GM18505 (cell line): ENCODE results near the gene MORN1.

Experiments used
- ATAC-seq: cut with Tn5 transposase; IDR thresholded peaks from one replicate; pipeline ENCODE4 v1.9.1; 2021; ENCODE audit not compliant: unreplicated experiment
- POLR2A ChIP-seq: IDR thresholded peaks from 4 replicates; pipeline ENCODE4 v1.6.1; 2011; ENCODE audit warnings: borderline replicate concordance; ENCODE audit not compliant: insufficient read depth, insufficient read length; ENCODE audit errors: extremely low read depth

The MORN1 gene

DNA sequence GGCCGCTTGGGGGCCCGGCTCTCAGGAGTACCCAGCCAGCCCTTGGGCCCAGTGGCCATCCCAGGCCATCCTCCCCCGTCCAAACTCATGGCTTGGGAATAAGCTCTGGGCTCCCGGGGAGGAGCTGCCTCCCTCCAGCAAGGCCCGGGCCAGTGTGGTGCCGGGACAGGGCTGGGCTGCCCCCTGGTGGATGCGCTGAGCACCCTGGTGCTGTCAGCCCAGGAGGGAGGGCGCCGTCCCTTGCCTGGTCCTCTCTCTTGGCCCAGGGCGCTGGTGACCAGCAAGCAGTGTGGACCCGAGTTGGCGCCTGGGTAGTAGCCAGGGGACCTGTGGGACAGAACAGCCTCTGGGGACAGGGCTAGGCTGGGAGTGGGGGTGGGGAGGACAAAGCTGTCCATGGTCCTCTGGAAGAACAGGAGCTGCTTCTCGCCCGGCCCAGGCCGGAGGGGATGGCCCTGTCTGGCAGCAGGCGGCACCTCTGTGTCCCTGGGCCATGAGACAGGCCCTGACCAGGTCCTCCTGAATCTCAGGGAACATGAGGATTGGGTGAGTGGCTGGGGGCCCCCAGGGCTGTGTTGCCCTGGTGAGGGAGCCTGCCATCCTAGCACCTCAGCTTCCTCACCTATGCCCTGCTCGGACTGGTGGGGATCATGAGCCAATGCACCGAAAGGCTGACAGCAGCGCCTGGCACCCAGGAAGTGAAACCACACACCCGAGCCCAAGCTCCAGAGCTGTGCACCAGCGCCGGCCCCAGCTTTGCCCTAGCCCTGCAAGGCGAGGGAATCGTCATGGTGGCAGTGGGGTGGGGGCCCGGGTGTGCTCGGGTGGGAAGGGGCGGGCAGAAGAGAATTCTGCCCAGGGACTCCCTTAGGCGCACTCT is 9.4 kb downstream of the MORN1 start:
- ATAC-seq: peak; percentile 54

DNA sequence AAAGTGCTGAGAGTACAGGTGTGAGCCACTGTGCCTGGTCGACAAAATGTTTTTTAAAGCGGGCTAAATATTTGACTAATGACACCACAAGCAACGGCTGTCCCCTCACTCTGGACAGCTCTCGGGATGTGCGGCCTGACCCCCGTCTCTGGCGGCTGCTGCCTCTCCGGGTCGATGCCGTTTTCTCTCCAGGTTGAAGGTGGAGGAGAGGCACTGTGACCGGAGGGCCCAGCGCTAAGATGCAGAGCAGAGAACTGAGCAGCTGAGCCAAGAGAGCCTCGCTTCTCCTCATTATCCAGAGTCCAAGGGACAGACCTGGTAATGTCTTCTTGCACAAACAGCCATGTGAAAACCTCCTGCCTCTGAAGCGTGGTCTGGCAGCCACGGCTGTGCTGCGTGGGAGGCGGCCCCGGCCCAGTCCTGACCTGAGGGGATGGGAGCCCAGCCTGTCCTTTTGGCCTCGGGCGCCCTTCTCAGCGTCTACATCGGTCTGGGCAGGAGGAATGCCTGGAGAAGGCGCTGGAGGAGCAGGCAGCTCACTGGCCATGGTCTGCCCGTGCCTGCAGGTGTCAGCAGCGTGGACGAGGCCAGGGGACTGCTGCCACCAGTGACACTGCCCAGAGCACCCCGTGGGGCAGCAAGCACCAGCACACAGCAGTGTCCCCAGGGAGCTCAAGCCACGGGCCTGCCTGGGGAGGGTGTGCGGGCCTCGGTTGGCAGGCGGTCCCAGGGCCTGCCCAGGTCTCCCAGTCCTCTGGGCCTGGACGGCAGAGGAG is 10.3 kb downstream of the MORN1 start:
- TF ChIP-seq POLR2A: no peak
- no peak for ATAC-seq

More for the DNA sequence above, 9.4 kb downstream of the MORN1 start:
- no peak for TF ChIP-seq POLR2A

DNA sequence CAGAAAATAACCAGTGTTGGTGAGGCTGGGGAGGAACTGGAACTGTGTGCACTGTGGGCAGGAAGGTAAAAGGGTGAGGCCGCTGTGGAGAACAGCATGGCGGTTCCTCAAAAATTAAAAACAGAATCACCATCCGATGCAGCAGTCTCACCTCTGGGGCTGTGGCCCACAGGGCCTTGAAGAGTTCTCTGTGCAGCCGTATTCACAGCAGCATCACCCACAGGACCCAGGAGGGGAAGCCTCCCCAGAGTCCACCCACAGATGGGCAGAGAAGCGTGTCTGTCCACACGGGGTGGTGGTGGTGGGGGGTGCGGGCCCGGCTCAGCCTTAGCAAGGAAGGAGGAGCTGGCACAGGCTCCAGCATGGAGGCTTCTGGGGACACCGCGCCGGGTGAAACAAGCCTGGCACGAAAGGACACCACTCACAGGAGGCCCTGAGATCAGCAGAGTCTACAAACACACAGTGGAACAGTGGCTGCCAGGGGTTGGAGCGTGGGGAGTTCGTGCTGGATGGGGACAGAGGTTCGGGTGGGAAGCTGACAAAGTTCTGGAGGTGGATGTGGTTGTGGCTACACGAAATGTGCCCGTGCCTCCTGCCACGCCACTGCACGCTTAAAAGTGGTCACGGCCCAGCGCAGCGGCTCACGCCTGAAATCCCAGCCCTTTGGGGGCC is 11.5 kb downstream of the MORN1 start:
- no peak for TF ChIP-seq POLR2A
- ATAC-seq: no peak

DNA sequence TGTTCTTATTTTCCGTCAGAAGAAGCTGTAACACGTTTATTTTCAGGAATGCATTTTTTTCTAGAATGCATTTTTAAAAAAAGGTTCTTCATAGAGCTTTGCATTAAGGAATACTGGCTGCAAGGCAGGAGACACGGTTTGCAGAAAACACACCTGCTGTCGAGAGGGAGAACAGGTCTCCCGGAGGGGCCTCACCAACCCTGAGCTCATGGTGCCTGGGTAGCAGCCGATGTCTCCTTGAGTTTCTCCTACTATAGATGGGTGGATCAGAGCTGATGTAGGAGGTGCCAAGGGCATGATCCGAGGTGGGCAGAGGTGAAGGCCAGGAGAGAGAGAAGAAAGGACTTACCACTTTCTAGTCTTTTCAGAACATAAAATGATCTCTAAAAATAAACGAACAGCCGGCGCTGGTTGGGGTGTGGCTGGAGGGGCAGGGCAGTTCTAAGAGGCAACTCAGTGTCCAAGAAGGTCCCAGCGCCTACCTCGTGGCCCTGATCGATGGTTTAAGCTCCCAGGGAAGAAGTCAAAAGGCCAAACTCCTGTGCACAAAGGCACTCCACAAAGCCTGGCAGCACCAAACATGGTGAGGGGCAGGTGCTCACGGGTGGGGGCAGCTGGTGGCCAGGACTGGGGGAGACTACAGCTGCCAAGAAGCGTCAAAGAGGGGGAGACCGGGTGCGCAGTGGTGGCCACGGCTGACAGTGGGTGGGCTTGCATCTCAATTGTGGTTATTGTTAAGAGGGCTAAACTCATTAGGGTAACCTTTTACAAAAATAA is 12.2 kb downstream of the MORN1 start:
- TF ChIP-seq POLR2A: no peak
- no peak for ATAC-seq

DNA sequence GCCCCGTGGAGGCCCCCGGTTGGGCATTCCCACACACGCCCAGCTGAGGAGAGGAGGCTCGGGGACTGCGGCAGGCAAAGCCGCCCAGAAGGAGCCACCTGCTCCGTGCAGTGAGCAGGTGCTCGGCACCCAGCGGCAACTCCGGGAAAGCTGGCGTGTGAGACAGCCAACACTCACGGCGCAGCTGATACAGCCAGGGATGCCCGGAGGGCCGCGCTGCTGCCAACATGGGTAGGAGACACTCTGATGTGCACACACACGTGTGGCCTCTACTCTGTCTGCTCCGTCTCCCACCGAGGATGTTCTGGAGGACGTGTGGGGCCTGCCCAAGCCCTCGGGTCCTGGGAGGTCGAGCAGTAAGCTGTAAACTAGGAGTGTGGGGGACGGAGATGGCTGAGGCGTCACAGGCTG is 12.9 kb downstream of the MORN1 start:
- ATAC-seq: no peak
- no peak for TF ChIP-seq POLR2A

DNA sequence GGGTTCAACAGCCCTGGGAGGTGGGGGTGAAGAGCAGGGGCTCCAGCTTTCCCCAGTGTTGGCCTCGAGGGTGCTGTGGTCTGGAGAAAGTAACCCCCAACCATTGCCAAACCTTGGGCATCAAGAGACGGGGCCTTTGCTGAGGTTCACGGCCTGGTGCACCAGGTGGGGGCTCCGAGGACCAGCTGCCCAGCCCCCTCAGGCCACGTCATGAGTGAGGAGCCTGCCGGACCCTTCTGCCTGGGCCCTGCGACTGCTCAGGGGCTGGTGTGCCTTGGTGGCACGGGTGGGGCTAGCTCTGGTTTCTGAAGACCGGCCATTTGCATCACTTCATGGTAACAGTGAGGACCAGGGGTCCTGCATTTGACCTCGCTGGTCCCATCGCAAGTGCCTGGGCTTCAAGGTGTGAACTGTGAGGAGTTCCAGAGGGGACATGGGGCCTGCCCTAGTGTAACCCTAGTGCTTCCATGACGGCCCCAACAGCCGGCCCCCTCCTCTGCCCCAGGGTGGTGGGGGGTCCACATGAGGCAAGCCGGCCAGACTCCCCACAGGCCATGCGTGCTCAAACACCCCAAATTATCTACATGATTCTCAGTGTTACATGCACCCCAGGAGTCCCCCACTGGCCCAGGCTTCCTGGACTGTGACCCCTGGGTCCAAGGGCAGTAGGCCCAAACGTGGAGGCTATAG is 13.5 kb downstream of the MORN1 start:
- ATAC-seq: no peak
- TF ChIP-seq POLR2A: no peak

DNA sequence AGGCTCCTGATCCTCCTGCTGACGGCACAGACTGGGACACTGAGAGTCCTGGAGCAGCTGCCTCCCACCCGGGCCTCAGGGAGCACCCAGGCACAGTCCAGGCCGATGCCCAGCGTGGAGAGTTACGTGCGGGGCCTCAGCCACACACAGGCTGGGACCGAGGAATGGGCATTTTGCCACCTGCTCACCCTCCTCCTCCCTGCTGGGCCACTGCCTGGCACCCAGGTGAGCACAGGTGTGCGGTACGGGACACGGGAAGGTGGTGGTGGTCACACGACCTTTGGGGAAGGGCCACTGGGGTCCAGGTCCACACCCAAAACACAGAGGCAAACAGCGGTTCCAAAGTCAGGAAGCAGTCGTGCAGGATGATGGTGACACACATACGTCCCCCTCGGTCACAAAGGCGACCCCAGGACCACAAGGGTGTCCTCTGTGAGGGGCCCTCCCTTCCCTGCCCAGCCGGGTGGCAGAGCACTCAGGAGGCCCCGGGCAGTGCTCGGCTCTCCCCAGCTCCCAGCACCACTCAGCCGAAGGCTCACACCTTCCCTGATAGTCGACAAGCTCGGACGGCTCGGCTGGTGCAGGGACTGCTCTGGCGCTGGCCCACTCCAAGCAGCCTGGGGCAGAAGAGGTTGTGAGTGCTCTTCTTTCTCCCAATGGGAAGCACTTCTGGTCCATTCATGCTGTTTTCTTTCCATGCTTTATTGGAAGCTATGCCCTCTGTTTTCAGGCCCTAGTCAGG is 14.3 kb downstream of the MORN1 start:
- TF ChIP-seq POLR2A: no peak
- no peak for ATAC-seq

DNA sequence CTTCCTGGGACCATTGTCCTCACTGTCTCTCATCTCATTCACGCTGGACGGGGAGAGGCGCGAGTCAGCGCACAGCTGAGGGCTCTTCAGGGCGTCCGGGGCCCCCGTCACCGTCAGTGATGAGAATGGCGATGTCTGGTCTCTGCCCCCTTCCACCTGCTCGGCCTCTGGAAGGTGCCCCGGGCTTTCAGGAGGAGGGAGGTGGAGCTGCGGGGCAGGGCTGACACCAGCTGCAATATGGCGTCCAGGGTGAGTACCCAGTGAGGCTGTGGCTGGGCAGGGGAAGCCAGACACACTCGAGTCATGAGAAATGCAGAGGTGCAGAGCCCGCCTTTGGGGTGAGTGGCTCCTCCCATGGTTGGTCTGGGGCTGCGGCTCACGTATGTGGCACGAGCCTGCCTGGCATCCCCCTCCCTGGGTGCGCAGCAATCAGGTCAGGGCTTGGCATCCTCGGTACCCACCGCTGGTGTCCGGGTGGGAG is 15.1 kb downstream of the MORN1 start:
- ATAC-seq: no peak
- no peak for TF ChIP-seq POLR2A

DNA sequence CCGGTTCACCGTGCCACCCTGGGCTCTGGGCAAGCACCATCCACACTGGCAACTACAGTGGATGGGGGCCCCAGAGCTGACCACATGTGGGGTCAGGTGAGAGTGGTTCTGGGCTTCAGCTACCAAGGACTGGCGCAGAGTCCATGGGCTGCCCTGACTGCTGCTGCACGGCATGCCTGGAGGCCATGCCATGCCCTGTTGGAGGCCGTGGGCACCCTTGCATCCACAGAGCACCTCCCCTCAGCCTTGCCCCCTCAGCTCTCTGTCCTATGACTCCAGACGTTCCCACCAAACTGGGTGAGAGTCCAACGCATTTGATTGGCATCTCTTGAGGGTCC is 15.5 kb downstream of the MORN1 start:
- no peak for ATAC-seq
- TF ChIP-seq POLR2A: no peak

DNA sequence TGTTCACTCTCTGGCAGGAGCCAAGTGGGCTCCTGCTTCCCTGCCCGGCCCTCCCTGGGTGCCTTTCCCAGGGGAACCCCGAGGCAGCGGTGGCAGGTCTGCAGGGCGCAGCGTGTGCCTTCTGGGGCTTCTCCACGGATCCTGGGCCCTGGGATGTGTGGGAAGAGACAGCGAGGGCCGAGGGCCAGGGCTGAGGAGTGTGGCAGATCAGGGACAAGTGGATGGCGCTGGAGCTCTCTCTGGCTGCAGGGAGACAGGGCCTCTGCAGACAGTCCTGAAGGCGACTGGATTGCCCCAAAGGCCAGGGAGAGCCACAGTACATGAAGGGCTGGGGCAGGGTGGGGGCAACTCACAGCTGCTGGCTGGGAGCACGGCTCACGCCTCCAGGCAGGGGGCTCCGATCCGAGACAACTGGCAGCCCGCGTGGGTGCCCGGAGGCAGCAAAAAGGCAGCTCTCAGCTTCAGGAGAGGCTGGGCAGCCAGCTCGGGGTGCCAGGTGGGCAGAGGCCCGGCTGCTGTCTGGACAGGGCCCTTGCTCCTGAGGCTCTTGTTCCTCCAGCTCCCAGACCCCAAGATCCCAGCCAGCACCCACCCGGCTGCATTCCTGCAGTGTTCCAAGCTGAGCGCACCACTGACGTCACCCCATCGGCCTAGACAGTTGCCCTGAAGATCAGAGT is 16.0 kb downstream of the MORN1 start:
- ATAC-seq: no peak
- no peak for TF ChIP-seq POLR2A
